Psoas muscle (tissue), 8 donors: Measurements from ENCODE around the gene NIPBL. TPM values are rescaled to one million over a fixed set of nuclear protein-coding genes. Genes with fewer than 3 reads are reported as not detected.

Source experiments
- ATAC-seq, 4 donors: fragments of 200-7000 bp; cut with Tn5 transposase; one replicate each; pipeline ENCODE4 v1.9.1; 2020; ENCODE audit warnings: moderate library complexity in 3 of 4, mild to moderate bottlenecking in 2 of 4
- DNase-seq, 2 donors: peaks; one replicate each; pipeline ENCODE4 v3.0.0-alpha.2; 2020
- H3K27ac ChIP-seq: fragments of 200-600 bp; one replicate; pipeline ENCODE4 v1.8.0; 2022
- H3K27me3 ChIP-seq, 3 donors: fragments of 200-600 bp in 1 of 3; one replicate each; pipeline versions ENCODE4 v1.6.1 to v1.8.0; 2013 to 2022; ENCODE audit warnings: low read length in 2 of 3, mild to moderate bottlenecking in 2 of 3, moderate library complexity in 1 of 3; ENCODE audit not compliant: insufficient read depth in 3 of 3
- H3K36me3 ChIP-seq, 2 donors: fragments of 200-600 bp in 1 of 2; one replicate each; pipeline versions ENCODE4 v1.6.1 to v1.8.0; 2013 to 2022; ENCODE audit warnings: low read depth in 1 of 2, mild to moderate bottlenecking in 1 of 2, moderate library complexity in 1 of 2; ENCODE audit not compliant: insufficient read depth in 1 of 2
- H3K4me1 ChIP-seq: fragments of 200-600 bp; one replicate; pipeline ENCODE4 v1.8.0; 2022
- H3K4me3 ChIP-seq: fragments of 200-600 bp; one replicate; pipeline ENCODE4 v1.8.0; 2022; ENCODE audit warnings: mild to moderate bottlenecking
- H3K9me3 ChIP-seq: fragments of 200-600 bp; one replicate; pipeline ENCODE4 v1.8.0; 2022
- WGBS, 3 donors: extraction: QIAGEN DNeasy Blood & Tissue Kit; methylation state at CpG; one replicate each; pipeline versions ENCODE4 v1.1.6 to v1.1.7; 2013; 5-methylcytosine and 5-hydroxymethylcytosine counted together
- intact Hi-C, 2 donors: fragments of 100-400 bp; cut with DNase I; formaldehyde crosslinking; loops; one replicate each; pipeline versions ENCODE4 v1.11.0 to v1.14.2; 2022
- polyA plus RNA-seq, 3 donors: library from polyadenylated mRNA; stranded (reverse); fragments of 200-250 nt; gene quantifications; one replicate each; pipeline ENCODE4 v1.2.3, GENCODE V29; 2013
- total RNA-seq, 4 donors: library from RNA; stranded (reverse); fragmentation: NEBNext Ultra II Directional in 2 of 4; extraction: Animal tissue kit (Norgen Biotek cat#: 25700) in 2 of 4; gene quantifications; one replicate each; pipeline versions ENCODE4 v1.2.1 to v1.2.4, GENCODE V29; 2021 to 2023
- TF ChIP-seq, protein P1 (sequence below): fragments of 200-600 bp; IDR thresholded peaks from one replicate; pipeline ENCODE4 v1.8.0; 2022; ENCODE audit warnings: antibody characterized with exemption
- donor health status: healthy with polysubstance abuse.
- donor health status: DM: no; HTN: no; CAD: no; lungs with moderate emphysema.
- donor health status: Bipolar disorder and iron deficiency.
- donor health status: healthy.
- donor health status: DM: yes; HTN: yes; CAD: no.
- donor health status: DM: no; HTN: no; CAD: no.
- donor health status: DM: no; HTN: no; CAD: no.
- donor health status: DM: yes; HTN: yes; CAD: no.

Gene NIPBL
- total and polyA plus RNA-seq, 7 donors = 12.5 to 51.4 (median 38.1) TPM

DNA sequence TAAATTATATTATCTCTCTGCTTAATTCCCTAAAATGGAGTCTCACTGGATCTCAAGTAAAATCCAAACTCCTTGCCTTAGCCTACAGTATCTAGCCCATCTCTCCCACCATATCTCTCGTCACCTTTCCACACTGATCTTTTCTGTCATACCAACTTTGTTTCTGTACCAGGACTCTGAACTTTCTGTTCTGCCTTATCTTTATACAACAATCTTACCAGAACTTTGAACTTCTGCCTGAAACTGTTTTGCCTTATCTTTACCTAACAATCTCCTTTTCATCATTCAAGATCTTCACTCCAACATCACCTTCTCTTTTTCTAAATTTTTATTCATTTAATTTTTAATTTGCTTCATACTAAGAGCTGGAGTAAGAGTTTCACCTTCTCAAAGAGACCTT lies 233.6 kb downstream of the NIPBL start:
- TF ChIP-seq, protein P1, sequence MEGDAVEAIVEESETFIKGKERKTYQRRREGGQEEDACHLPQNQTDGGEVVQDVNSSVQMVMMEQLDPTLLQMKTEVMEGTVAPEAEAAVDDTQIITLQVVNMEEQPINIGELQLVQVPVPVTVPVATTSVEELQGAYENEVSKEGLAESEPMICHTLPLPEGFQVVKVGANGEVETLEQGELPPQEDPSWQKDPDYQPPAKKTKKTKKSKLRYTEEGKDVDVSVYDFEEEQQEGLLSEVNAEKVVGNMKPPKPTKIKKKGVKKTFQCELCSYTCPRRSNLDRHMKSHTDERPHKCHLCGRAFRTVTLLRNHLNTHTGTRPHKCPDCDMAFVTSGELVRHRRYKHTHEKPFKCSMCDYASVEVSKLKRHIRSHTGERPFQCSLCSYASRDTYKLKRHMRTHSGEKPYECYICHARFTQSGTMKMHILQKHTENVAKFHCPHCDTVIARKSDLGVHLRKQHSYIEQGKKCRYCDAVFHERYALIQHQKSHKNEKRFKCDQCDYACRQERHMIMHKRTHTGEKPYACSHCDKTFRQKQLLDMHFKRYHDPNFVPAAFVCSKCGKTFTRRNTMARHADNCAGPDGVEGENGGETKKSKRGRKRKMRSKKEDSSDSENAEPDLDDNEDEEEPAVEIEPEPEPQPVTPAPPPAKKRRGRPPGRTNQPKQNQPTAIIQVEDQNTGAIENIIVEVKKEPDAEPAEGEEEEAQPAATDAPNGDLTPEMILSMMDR = no peak

DNA sequence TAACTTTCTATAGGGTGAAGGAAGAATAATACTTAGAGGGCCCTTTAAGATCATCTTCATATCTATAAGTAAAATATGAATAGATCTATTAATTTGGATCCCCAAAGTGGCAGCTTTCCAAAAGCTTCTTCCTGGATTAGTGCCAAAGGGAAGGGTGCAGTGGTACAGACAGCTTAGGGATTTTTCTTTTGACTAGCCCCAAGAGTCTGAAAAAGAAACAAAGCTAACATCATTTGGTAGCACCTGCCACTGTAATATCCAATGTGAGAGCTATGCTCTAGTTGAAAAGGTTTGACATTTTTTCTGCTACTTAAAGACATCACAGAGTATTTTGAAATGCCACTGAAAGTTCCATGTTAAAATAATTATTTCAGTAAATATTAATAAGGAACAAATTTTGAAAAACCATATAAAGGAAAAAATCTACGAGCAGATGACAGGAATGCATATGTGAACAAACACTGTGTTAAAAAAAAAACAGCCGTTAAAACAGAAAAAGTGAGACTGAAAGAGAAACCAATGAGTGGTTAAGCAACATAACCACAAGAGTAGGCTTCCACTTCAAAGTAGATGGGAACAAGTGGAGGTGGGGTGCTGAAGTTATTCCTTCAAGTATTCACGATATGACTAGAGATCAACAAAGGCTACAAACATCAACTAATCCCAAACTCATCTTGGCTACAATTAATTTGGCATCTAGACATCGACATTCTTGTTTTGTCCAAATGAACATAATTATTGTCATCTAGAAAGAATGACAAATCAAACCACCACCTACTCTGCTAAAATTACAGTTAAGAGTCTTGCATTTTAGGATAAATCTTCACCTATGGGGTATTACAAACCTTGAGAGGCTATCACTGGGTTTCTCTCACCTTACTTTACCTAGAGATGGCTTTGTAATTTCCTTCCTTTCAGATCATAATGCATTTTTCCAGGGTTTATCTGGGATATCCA lies 235.1 kb downstream of the NIPBL start:
- intact Hi-C loops = no loop called here
- H3K9me3 ChIP-seq = no peaks in the 10 kb centered on the region
- no peak overlapping the region for H3K27ac ChIP-seq
- 89 to 97% (median 90%) methylated on average over 4 of the region's 4 CpGs for WGBS, 3 donors
- H3K4me1 ChIP-seq = no peaks in the 10 kb centered on the region
- no peaks in the 10 kb centered on the region for H3K27me3 ChIP-seq
- peaks cover 12 to 93% of the 10 kb centered on the region in 2 donors for H3K36me3 ChIP-seq
- no peak for DNase-seq
- TF ChIP-seq, protein P1 = no peak
- H3K4me3 ChIP-seq = no peak overlapping the region
- ATAC-seq = no peak

More for the DNA sequence above, 233.6 kb downstream of the NIPBL start:
- 88 to 100% (median 96%) methylated on average over 1 of the region's 1 CpG for WGBS, 3 donors
- ATAC-seq (no peak), DNase-seq (no peak)
- Histone ChIP-seq H3K27me3 (no peaks in the 10 kb centered on the region), H3K9me3 (no peaks in the 10 kb centered on the region), H3K36me3 (peaks cover 11 to 92% of the 10 kb centered on the region in 2 donors), H3K27ac (no peak overlapping the region), H3K4me1 (no peaks in the 10 kb centered on the region), H3K4me3 (no peak overlapping the region)
- intact Hi-C loops = no loop called here

DNA sequence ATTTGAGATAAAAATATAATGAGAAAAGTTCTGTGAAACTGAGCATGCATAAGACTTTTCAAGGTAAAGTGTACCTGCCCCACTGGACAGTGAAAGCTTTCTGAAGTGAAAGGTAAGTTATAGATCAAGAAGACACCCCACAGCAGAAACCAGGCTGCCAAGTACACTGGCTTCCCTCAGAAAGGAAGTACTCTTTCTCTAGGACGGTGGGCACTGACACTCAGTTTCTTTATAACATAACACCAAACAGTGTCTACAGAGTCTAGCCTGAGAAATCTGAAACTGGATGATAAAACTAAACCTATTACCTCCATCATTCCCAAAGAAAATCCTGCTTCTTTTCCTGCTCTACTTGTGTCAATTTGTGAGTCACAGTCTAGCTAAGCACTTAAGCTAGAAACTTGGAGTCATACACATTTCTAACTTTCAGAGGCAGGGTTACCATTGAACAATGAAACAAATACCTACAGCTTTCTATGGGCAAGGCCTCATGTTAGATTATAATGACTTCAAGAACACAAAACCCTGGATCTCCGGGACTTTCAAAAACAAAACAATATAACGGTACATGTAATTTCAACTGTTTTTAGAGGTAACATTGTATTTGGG lies 235.9 kb downstream of the NIPBL start:
- WGBS, 3 donors = 92 to 93% (median 92%) methylated on average over 3 of the region's 3 CpGs
- Histone ChIP-seq H3K9me3 (no peaks in the 10 kb centered on the region), H3K36me3 (peaks cover 10 to 93% of the 10 kb centered on the region in 2 donors), H3K27me3 (no peaks in the 10 kb centered on the region), H3K27ac (no peak overlapping the region), H3K4me3 (no peak overlapping the region), H3K4me1 (no peaks in the 10 kb centered on the region)
- ATAC-seq (no peak), DNase-seq (no peak)
- intact Hi-C loops = no loop called here
- TF ChIP-seq, protein P1 = no peak
